HG03159 (cell line): ENCODE results near the gene OOSP4A.
"Not testable (repeated sequence)": the region's sequence is repeated elsewhere in the genome, so short reads cannot be mapped to it uniquely, and the experiment has no call there.

Experiments
- ATAC-seq: cut with Tn5 transposase; IDR thresholded peaks from one replicate; pipeline ENCODE4 v1.9.1; 2021; ENCODE audit warnings: mild to moderate bottlenecking, moderate library complexity; ENCODE audit not compliant: unreplicated experiment

OOSP4A gene

GRCh38 chr11:59973097-59973496, 9.3 kb downstream of the OOSP4A start:
- ATAC-seq = no peak

GRCh38 chr11:59981106-59981770, 17.4 kb downstream of the OOSP4A start:
- no peak for ATAC-seq

- ATAC-seq = not testable (repeated sequence)
These were observed 18.2 kb downstream of the OOSP4A start for GRCh38 chr11:59982037-59982436.

GRCh38 chr11:59983212-59983611, 19.4 kb downstream of the OOSP4A start:
- no peak for ATAC-seq

GRCh38 chr11:59984368-59984767, 20.5 kb downstream of the OOSP4A start:
- no peak for ATAC-seq

GRCh38 chr11:59990421-59990820, 26.6 kb downstream of the OOSP4A start:
- ATAC-seq = no peak

- no peak for ATAC-seq
These were observed 28.6 kb downstream of the OOSP4A start for GRCh38 chr11:59992425-59992824.

- ATAC-seq = no peak
These were observed 34.0 kb downstream of the OOSP4A start for GRCh38 chr11:59997800-59998199.

GRCh38 chr11:59999691-60000090, 35.9 kb downstream of the OOSP4A start:
- ATAC-seq = no peak

- ATAC-seq = no peak
These were observed 39.9 kb downstream of the OOSP4A start for GRCh38 chr11:60003729-60004128.

GRCh38 chr11:60005360-60005759, 41.5 kb downstream of the OOSP4A start:
- ATAC-seq = no peak

- no peak for ATAC-seq
These were observed 53.0 kb downstream of the OOSP4A start, which contains the start of gene OOSP4B for GRCh38 chr11:60016881-60017280. TSS of gene OOSP4B (plus strand) at chr11:60017181.

GRCh38 chr11:60018058-60018457, 54.2 kb downstream of the OOSP4A start:
- ATAC-seq = no peak
